Hepatic stellate cell (primary cell): ENCODE data around the gene PIGBOS1.
A peak's percentile ranks its signal among the peaks of the same experiment; 100 is the strongest.
"Not testable (repeated sequence)": the region's sequence is repeated elsewhere in the genome, so short reads cannot be mapped to it uniquely, and the experiment has no call there.

Experiments used
- DNase-seq: peaks from one replicate; pipeline ENCODE4 v3.0.0; 2011; ENCODE audit warnings: low spot score

PIGBOS1 gene

GRCh38 chr15:55318588-55319494, at the start of gene PIGBOS1, which contains the start of gene PIGB:
TSS of gene PIGBOS1 (minus strand) at chr15:55319123. CDS start at chr15:55317792, 1,331 bp downstream.
TSS of gene PIGB (plus strand) at chr15:55319222. CDS start at chr15:55319251, 29 bp downstream.
- peak; percentile 86 for DNase-seq

- no peak for DNase-seq
Measured at GRCh38 chr15:55366981-55367380, 48.1 kb upstream of the PIGBOS1 start.

- no peak for DNase-seq
Measured at GRCh38 chr15:55362641-55363040, 43.7 kb upstream of the PIGBOS1 start.

GRCh38 chr15:55361048-55361447, 42.1 kb upstream of the PIGBOS1 start:
- no peak for DNase-seq

- DNase-seq, result peak; percentile 5
Measured at GRCh38 chr15:55360256-55360655, 41.3 kb upstream of the PIGBOS1 start.

- DNase-seq, result no peak
Measured at GRCh38 chr15:55358471-55358870, 39.5 kb upstream of the PIGBOS1 start.

- peak; percentile 26 for DNase-seq
Measured at GRCh38 chr15:55357774-55358173, 38.9 kb upstream of the PIGBOS1 start.

- DNase-seq, result no peak
Measured at GRCh38 chr15:55356985-55357585, 38.2 kb upstream of the PIGBOS1 start.

- DNase-seq, result no peak
Measured at GRCh38 chr15:55353025-55353424, 34.1 kb upstream of the PIGBOS1 start.

- DNase-seq, result no peak
Measured at GRCh38 chr15:55349282-55349681, 30.4 kb upstream of the PIGBOS1 start.

- DNase-seq, result no peak
Measured at GRCh38 chr15:55348281-55348778, 29.4 kb upstream of the PIGBOS1 start.

- DNase-seq, result peak; percentile 9
Measured at GRCh38 chr15:55344206-55344605, 25.3 kb upstream of the PIGBOS1 start.

- DNase-seq, result no peak
Measured at GRCh38 chr15:55343168-55343567, 24.2 kb upstream of the PIGBOS1 start.

GRCh38 chr15:55337160-55337559, 18.2 kb upstream of the PIGBOS1 start:
- no peak for DNase-seq

- no peak for DNase-seq
Measured at GRCh38 chr15:55334997-55335396, 16.1 kb upstream of the PIGBOS1 start.

- DNase-seq, result peak; percentile 25
Measured at GRCh38 chr15:55334371-55334770, 15.4 kb upstream of the PIGBOS1 start.

- no peak for DNase-seq
Measured at GRCh38 chr15:55327387-55327786, 8.5 kb upstream of the PIGBOS1 start.

GRCh38 chr15:55322467-55322866, 3.5 kb upstream of the PIGBOS1 start:
- DNase-seq, result no peak

- DNase-seq, result no peak
Measured at GRCh38 chr15:55320963-55321362, 2.0 kb upstream of the PIGBOS1 start.

- no peak for DNase-seq
Measured at GRCh38 chr15:55320238-55320550, 1.3 kb upstream of the PIGBOS1 start.

GRCh38 chr15:55319537-55320237, 764 bp upstream of the PIGBOS1 start:
- peak; percentile 39 for DNase-seq

GRCh38 chr15:55302801-55303200, 16.1 kb downstream of the PIGBOS1 start:
- not testable (repeated sequence) for DNase-seq

GRCh38 chr15:55297315-55297714, 21.6 kb downstream of the PIGBOS1 start:
- no peak for DNase-seq
